Measurements from ENCODE around the gene MMP24OS. TPM values are rescaled to one million over a fixed set of nuclear protein-coding genes. Genes with fewer than 3 reads are reported as not detected.
"Not testable (repeated sequence)": the region's sequence is repeated elsewhere in the genome, so short reads cannot be mapped to it uniquely, and the experiment has no call there.

Gene MMP24OS
- total RNA-seq, 4 donors from 2014 or later: 22.7 to 47.6 (median 25.4) TPM

DNA sequence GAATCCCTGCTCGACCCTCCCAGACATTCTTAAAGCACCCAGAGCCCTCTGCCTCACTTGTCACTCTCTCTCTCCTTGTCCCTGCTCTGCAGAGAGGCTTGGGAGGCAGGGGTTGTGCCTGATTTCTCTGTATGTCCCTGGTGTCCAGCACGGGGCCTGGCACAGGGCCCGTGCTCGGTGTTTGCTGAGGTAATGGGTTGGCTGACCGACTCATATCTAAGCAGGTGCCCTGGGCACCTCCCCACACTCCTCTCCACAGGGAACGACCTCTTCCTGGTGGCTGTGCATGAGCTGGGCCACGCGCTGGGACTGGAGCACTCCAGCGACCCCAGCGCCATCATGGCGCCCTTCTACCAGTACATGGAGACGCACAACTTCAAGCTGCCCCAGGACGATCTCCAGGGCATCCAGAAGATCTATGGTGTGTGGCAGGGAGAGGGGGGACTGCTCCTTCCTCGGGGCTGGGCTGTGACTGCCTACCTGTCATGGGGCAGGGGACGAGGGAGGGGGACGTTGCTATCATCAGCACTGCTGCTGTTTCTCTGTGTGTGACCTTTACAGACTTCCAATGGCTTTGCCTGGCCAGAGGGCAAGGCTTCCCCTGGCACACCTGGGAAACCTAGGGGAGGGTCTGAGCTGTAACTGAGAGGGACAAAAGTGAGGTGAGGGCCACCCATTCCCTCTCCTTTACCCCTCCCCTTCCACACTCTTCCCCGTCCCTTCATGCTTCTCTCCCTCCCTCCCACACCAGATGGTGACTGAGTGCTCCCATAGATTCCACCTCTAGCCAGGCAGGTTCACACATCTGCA, 14.2 kb downstream of the MMP24OS start:
- no peak overlapping the region for H3K4me3 ChIP-seq (ENCODE audit: low read depth, poor library complexity, severe bottlenecking)
- DNase-seq (ENCODE audit: low spot score in 2 of 2): no peak
- WGBS, 2 donors: 85 to 87% methylated on average over 13 to 17 of the region's 17 CpGs
- intact Hi-C loops (cut with DNase I; ENCODE audit: low total_unique reads): loop anchor here (10.0 kb wide), 1 partner anchor 119 kb away; the partner anchor contains the start of gene EDEM2
- TF ChIP-seq, protein P1, sequence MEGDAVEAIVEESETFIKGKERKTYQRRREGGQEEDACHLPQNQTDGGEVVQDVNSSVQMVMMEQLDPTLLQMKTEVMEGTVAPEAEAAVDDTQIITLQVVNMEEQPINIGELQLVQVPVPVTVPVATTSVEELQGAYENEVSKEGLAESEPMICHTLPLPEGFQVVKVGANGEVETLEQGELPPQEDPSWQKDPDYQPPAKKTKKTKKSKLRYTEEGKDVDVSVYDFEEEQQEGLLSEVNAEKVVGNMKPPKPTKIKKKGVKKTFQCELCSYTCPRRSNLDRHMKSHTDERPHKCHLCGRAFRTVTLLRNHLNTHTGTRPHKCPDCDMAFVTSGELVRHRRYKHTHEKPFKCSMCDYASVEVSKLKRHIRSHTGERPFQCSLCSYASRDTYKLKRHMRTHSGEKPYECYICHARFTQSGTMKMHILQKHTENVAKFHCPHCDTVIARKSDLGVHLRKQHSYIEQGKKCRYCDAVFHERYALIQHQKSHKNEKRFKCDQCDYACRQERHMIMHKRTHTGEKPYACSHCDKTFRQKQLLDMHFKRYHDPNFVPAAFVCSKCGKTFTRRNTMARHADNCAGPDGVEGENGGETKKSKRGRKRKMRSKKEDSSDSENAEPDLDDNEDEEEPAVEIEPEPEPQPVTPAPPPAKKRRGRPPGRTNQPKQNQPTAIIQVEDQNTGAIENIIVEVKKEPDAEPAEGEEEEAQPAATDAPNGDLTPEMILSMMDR (IDR thresholded peaks at IDR 0.05): no peak
- TF ChIP-seq POLR2A (IDR thresholded peaks at IDR 0.05): no peak

DNA sequence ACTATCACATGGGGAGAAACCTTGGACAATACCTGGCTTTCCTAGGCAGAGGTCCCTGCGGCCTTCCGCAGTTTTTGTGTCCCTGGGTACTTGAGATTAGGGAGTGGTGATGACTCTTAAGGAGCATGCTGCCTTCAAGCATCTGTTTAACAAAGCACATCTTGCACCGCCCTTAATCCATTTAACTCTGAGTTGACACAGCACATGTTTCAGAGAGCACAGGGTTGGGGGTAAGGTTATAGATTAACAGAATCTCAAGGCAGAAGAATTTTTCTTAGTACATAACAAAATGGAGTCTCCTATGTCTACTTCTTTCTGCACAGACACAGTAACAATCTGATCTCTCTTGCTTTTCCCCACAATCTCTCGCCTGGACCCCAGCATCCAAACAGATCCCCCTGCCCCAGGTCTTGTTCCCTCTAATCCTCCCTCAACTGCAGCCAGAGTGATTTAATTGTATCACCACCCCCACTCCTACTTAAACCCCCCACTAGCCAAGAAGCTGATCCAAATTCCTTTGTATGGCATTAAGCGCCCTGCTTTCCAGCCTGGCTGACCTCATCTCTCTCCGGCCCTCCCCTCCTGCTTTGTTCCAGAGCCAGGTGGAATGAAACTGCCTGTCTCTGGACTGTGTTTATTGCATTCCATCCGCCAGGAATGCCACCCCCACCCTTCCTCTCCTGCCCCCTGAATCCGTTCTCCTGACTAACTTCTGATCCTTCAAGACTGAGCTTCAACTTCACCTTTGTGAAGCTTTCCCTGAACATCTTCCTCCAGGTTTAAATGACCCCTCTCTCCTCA, 15.0 kb downstream of the MMP24OS start:
- not testable (repeated sequence) for H3K4me3 ChIP-seq (ENCODE audit: low read depth, poor library complexity, severe bottlenecking)
- intact Hi-C loops (cut with DNase I; ENCODE audit: low total_unique reads): loop anchor here (10.0 kb wide), 1 partner anchor 118 kb away; the partner anchor contains the start of gene EDEM2

DNA sequence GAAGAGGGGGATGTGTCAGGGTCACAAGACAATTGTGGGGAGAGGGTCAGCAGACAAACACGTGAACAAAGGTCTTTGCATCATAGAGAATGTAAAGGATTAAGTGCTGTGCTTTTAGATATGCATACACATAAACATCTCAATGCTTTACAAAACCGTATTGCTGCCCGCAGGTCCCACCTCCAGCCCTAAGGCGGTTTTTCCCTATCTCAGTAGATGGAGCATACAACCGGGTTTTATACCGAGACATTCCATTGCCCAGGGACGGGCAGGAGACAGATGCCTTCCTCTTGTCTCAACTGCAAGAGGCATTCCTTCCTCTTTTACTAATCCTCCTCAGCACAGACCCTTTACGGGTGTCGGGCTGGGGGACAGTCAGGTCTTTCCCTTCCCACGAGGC, 15.6 kb downstream of the MMP24OS start:
- 76 to 79% methylated on average over 7 to 9 of the region's 10 CpGs for WGBS, 2 donors
- not testable (repeated sequence) for H3K4me3 ChIP-seq (ENCODE audit: low read depth, poor library complexity, severe bottlenecking); DNase-seq (ENCODE audit: low spot score in 2 of 2)
- intact Hi-C loops (cut with DNase I; ENCODE audit: low total_unique reads): loop anchor here (10.0 kb wide), 1 partner anchor 118 kb away; the partner anchor contains the start of gene EDEM2

More for the DNA sequence above, 15.0 kb downstream of the MMP24OS start:
- 62 to 65% methylated on average over 5 of the region's 8 CpGs for WGBS, 2 donors
- not testable (repeated sequence) for DNase-seq (ENCODE audit: low spot score in 2 of 2)

DNA sequence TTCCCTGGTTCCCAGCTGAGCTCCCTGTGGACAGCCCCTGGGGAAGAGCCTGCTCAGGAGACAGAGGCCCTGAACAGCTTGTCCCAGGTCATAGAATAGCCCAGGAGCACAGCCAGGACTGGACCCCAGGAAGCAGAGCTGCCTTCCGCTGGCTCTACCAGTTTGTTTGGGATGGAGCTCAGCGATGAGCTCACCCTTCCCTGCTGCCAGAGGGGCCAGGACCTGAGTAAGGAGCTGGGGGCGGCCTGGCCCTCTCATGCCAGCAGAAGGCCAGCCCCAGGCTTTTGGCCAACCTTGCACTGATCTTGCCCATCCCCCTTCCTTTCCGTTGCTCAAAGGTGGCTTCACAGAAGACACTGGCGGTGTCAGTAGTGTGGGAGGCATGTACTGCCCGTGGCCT, 17.5 kb downstream of the MMP24OS start:
- DNase-seq (ENCODE audit: low spot score in 2 of 2): no peak
- intact Hi-C loops (cut with DNase I; ENCODE audit: low total_unique reads): loop anchor here (10.0 kb wide), 1 partner anchor 116 kb away; the partner anchor contains the start of gene EDEM2
- no peak overlapping the region for H3K4me3 ChIP-seq (ENCODE audit: low read depth, poor library complexity, severe bottlenecking)
- WGBS, 2 donors: 87 to 92% methylated on average over 6 of the region's 6 CpGs
- TF ChIP-seq, protein P1 (IDR thresholded peaks at IDR 0.05): no peak
- no peak for TF ChIP-seq POLR2A (IDR thresholded peaks at IDR 0.05)

DNA sequence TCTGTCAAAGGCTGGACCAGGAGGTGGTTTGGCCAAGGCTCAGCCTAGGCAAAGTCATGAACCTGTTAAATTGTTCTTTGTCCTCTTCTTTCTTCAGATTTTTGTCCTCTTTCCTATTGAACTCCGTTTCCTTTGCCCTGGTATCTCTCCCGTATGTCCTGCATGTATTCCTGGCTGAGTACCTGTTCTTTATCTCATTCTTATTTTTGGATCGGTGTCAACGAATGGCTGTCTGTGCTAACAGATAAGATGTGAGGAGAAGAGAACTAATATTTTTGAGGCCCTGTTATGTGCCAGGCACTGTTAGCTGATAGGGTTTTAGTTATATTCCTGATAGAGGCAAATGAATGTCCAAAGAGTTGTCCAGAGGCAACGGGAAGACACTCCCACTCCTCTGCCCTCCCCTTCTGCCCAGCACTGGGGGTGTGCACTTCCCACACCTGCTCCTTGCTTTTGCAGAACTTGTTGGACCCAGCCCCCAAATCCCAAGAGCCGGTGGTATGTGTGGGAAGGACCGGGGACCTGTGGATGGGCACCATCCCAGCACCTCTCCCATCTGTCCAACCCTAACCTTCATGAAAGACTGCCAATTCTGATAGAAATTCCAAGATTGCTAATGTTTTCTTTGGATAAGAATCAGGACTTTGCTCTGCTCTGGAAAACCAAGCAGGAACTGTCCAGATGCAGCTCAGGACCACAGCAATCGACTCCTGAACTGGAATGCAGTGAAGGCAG, 20.6 kb downstream of the MMP24OS start:
- no peak for TF ChIP-seq POLR2A (IDR thresholded peaks at IDR 0.05)
- TF ChIP-seq, protein P1 (IDR thresholded peaks at IDR 0.05): no peak
- intact Hi-C loops (cut with DNase I; ENCODE audit: low total_unique reads): no loop called here
- H3K4me3 ChIP-seq (ENCODE audit: low read depth, poor library complexity, severe bottlenecking): no peak overlapping the region
- 71 to 73% methylated on average over 8 of the region's 8 CpGs for WGBS, 2 donors
- DNase-seq (ENCODE audit: low spot score in 2 of 2): no peak

DNA sequence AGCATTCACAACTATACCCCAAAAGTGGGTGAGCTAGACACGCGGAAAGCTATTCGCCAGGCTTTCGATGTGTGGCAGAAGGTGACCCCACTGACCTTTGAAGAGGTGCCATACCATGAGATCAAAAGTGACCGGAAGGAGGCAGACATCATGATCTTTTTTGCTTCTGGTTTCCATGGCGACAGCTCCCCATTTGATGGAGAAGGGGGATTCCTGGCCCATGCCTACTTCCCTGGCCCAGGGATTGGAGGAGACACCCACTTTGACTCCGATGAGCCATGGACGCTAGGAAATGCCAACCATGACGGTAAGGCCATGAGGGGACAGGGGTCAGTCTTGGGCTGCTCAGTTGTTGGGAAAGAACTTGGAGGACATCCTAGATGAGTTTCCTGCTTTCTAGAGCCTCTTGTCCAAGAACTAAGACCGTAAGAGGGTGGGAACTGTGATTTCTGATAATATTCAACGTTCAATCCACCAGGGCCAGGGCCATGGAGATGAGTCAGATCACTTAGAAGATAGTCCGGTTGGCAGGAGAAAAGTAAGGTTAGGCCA, 23.4 kb downstream of the MMP24OS start:
- 92 to 94% methylated on average over 12 of the region's 12 CpGs for WGBS, 2 donors
- intact Hi-C loops (cut with DNase I; ENCODE audit: low total_unique reads): no loop called here
- no peak overlapping the region for H3K4me3 ChIP-seq (ENCODE audit: low read depth, poor library complexity, severe bottlenecking)
- DNase-seq (ENCODE audit: low spot score in 2 of 2): no peak
- no peak for TF ChIP-seq POLR2A (IDR thresholded peaks at IDR 0.05)
- TF ChIP-seq, protein P1 (IDR thresholded peaks at IDR 0.05): no peak

All from lower leg skin (tissue), 4 donors.